Neural cell (in vitro differentiated cells): ENCODE measurements around the gene MBD6.

Experiments used
- CTCF ChIP-seq: fragments of 450-650 bp; IDR thresholded peaks from 2 replicates; pipeline ENCODE4 v1.5.1; 2014; ENCODE audit warnings: antibody characterized with exemption, mild to moderate bottlenecking, moderate library complexity; ENCODE audit not compliant: poor library complexity, severe bottlenecking
- EP300 ChIP-seq: fragments of 450-650 bp; conservative IDR thresholded peaks from 2 replicates; pipeline ENCODE4 v1.6.1; 2014; ENCODE audit warnings: antibody characterized with exemption, mild to moderate bottlenecking, moderate library complexity; ENCODE audit not compliant: poor library complexity, severe bottlenecking
- EZH2 ChIP-seq: fragments of 200-600, 300-800 bp; shearing (Covaris generic), sonication (generic); IDR thresholded peaks from 2 replicates; pipeline ENCODE4 v1.6.1; 2014; ENCODE audit warnings: antibody characterized with exemption, low read length, borderline replicate concordance, mild to moderate bottlenecking; ENCODE audit not compliant: insufficient read depth, poor library complexity, severe bottlenecking
- MXI1 ChIP-seq: fragments of 450-650 bp; conservative IDR thresholded peaks from 2 replicates; pipeline ENCODE4 v1.6.1; 2014; ENCODE audit warnings: antibody characterized with exemption, mild to moderate bottlenecking; ENCODE audit not compliant: poor library complexity, severe bottlenecking
- POLR2AphosphoS5 ChIP-seq: IDR thresholded peaks from 2 replicates; pipeline ENCODE4 v1.6.1; 2012
- RAD21 ChIP-seq: fragments of 450-650 bp; conservative IDR thresholded peaks from 2 replicates; pipeline ENCODE4 v1.6.1; 2014; ENCODE audit warnings: antibody characterized with exemption, mild to moderate bottlenecking, moderate library complexity
- REST ChIP-seq: IDR thresholded peaks from 2 replicates; pipeline ENCODE4 v1.6.1; 2012; ENCODE audit warnings: borderline replicate concordance
- SMC3 ChIP-seq: fragments of 450-650 bp; conservative IDR thresholded peaks from 2 replicates; pipeline ENCODE4 v1.6.1; 2014; ENCODE audit warnings: antibody characterized with exemption, mild to moderate bottlenecking, moderate library complexity; ENCODE audit not compliant: poor library complexity
- TAF1 ChIP-seq: IDR thresholded peaks from 2 replicates; pipeline ENCODE4 v1.6.1; 2012; ENCODE audit warnings: low read depth

GRCh38 chr12:57489157-57489641 lies 33.4 kb upstream of the MBD6 start:
- TF ChIP-seq CTCF: no peak
- no peak for TF ChIP-seq EZH2
- no peak for TF ChIP-seq EP300
- no peak for TF ChIP-seq RAD21
- TF ChIP-seq MXI1: no peak
- no peak for TF ChIP-seq REST
- TF ChIP-seq POLR2AphosphoS5: no peak
- no peak for TF ChIP-seq SMC3
- no peak for TF ChIP-seq TAF1
